Fibroblast of lung (primary cell): ENCODE results near the gene OR6B2. TPM values are rescaled to one million over a fixed set of nuclear protein-coding genes. Genes with fewer than 3 reads are reported as not detected.

Experiments used
- DNase-seq, 2 donors: peaks; one replicate each; pipeline versions ENCODE4 v3.0.0 to v3.0.0-alpha.2; 2010; ENCODE audit warnings: low read depth in 2 of 2
- H2AFZ ChIP-seq: 2 replicates; pipeline ENCODE4 v1.5.1; 2012; ENCODE audit warnings: low read length, control low read depth, inconsistent platforms
- H3K27ac ChIP-seq: 2 replicates; pipeline ENCODE4 v1.5.1; 2011; ENCODE audit warnings: low read length, control low read depth; ENCODE audit not compliant: insufficient read depth
- H3K27me3 ChIP-seq: 2 replicates; pipeline ENCODE4 v1.5.1; 2011; ENCODE audit warnings: mild to moderate bottlenecking, low read length; ENCODE audit not compliant: control insufficient read depth, insufficient read depth
- H3K36me3 ChIP-seq: 2 replicates; pipeline ENCODE4 v1.5.1; 2011; ENCODE audit warnings: low read length; ENCODE audit not compliant: control insufficient read depth, insufficient read depth
- H3K4me1 ChIP-seq: 2 replicates; pipeline ENCODE4 v1.5.1; 2011; ENCODE audit warnings: low read length; ENCODE audit not compliant: control insufficient read depth, insufficient read depth; ENCODE audit errors: extremely low read depth
- H3K4me2 ChIP-seq: 2 replicates; pipeline ENCODE4 v1.5.1; 2011; ENCODE audit warnings: low read length, control low read depth; ENCODE audit not compliant: insufficient read depth; ENCODE audit errors: extremely low read depth
- H3K4me3 ChIP-seq, 4 experiments: fragments of 200-600 bp in 1 of 4; sonication (generic) in 1 of 4; replicated peaks in 1 of 4; 2 replicates each; pipeline ENCODE4 v1.5.1; 2011 to 2016; ENCODE audit warnings: low read length in 4 of 4, low read depth in 3 of 4, mild to moderate bottlenecking in 3 of 4, control low read depth in 2 of 4, inconsistent platforms in 1 of 4, mixed read lengths in 1 of 4; ENCODE audit not compliant: insufficient read depth in 1 of 4; ENCODE audit errors: control extremely low read depth in 1 of 4
- H3K79me2 ChIP-seq: 2 replicates; pipeline ENCODE4 v1.5.1; 2012; ENCODE audit warnings: mild to moderate bottlenecking, low read length, inconsistent platforms; ENCODE audit not compliant: control insufficient read depth, insufficient read depth
- H3K9ac ChIP-seq: 2 replicates; pipeline ENCODE4 v1.5.1; 2011; ENCODE audit warnings: mild to moderate bottlenecking, low read length, control low read depth; ENCODE audit not compliant: insufficient read depth
- H3K9me3 ChIP-seq: 2 replicates; pipeline ENCODE4 v1.5.1; 2012; ENCODE audit warnings: low read depth, low read length; ENCODE audit not compliant: control insufficient read depth, insufficient read depth
- H4K20me1 ChIP-seq: 2 replicates; pipeline ENCODE4 v1.5.1; 2011; ENCODE audit warnings: low read length; ENCODE audit not compliant: control insufficient read depth, insufficient read depth; ENCODE audit errors: extremely low read depth
- EZH2 ChIP-seq: IDR thresholded peaks from 2 replicates; pipeline ENCODE4 v1.5.1; 2012; ENCODE audit warnings: low read length, control low read depth, mild to moderate bottlenecking; ENCODE audit errors: missing control alignments
- polyA plus RNA-seq, 2 donors: library from polyadenylated mRNA; depleted of rRNA in 1 of 2; stranded (reverse) in 1 of 2; unstranded in 1 of 2; fragments of >200 nt; gene quantifications; 2 replicates each; pipeline ENCODE4 v1.2.1, GENCODE V29; 2011 to 2012; ENCODE audit warnings: missing spikeins in 1 of 2
- total RNA-seq: library from RNA; depleted of rRNA; stranded (reverse); fragments of >200 nt; gene quantifications from 2 replicates; pipeline ENCODE4 v1.2.1, GENCODE V29; 2014
- TF ChIP-seq, protein P1 (sequence below), 2 donors: IDR thresholded peaks in 1 of 2; conservative IDR thresholded peaks in 1 of 2; 1 replicate in 1 of 2; 2 replicates in 1 of 2; pipeline ENCODE4 v1.5.1; 2011 to 2012; ENCODE audit warnings: low read length in 2 of 2, control low read depth in 1 of 2, inconsistent platforms in 1 of 2, low read depth in 1 of 2, mild to moderate bottlenecking in 1 of 2

Gene OR6B2
- total and polyA plus RNA-seq, 2 donors (not counting 1 experiment from before 2014, with no cell fraction given), result not detected

DNA sequence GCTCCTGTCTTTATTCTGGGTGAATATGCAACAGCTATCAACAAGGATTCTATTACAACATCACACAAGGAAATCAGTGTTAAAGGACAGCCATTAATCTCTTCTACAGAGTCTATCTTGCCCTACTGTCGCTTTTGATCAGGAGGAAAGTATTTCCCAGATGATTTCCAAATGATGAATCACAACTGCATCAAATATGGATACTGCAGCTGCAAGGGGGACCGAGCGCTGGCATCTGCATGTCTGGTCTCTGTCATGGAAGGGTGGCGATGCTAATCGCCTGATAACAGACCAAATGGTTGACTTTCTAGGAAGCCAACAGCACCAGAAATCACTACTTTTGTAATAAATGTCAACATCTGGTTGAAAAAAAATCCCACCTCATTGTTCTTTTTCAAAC is 44.3 kb upstream of the OR6B2 start:
- no peak overlapping the region for H3K4me2 ChIP-seq
- H3K4me3 ChIP-seq, result no peak overlapping the region
- no peak overlapping the region for H3K27ac ChIP-seq
- no peaks in the 10 kb centered on the region for H3K4me1 ChIP-seq
- H3K9ac ChIP-seq, result no peak overlapping the region
- H2AFZ ChIP-seq, result no peak overlapping the region
- DNase-seq, result no peak
- no peaks in the 10 kb centered on the region for H4K20me1 ChIP-seq
- no peak for TF ChIP-seq EZH2
- TF ChIP-seq, protein P1, sequence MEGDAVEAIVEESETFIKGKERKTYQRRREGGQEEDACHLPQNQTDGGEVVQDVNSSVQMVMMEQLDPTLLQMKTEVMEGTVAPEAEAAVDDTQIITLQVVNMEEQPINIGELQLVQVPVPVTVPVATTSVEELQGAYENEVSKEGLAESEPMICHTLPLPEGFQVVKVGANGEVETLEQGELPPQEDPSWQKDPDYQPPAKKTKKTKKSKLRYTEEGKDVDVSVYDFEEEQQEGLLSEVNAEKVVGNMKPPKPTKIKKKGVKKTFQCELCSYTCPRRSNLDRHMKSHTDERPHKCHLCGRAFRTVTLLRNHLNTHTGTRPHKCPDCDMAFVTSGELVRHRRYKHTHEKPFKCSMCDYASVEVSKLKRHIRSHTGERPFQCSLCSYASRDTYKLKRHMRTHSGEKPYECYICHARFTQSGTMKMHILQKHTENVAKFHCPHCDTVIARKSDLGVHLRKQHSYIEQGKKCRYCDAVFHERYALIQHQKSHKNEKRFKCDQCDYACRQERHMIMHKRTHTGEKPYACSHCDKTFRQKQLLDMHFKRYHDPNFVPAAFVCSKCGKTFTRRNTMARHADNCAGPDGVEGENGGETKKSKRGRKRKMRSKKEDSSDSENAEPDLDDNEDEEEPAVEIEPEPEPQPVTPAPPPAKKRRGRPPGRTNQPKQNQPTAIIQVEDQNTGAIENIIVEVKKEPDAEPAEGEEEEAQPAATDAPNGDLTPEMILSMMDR (conservative IDR thresholded peaks at IDR 0.05 in 1 of 2, IDR thresholded peaks at IDR 0.05 in 1 of 2; ENCODE audit: low read depth in 1 of 2, low read length in 2 of 2), result no peak
- H3K36me3 ChIP-seq, result no peaks in the 10 kb centered on the region
- H3K27me3 ChIP-seq, result no peaks in the 10 kb centered on the region
- no peaks in the 10 kb centered on the region for H3K79me2 ChIP-seq
- H3K9me3 ChIP-seq, result no peaks in the 10 kb centered on the region

DNA sequence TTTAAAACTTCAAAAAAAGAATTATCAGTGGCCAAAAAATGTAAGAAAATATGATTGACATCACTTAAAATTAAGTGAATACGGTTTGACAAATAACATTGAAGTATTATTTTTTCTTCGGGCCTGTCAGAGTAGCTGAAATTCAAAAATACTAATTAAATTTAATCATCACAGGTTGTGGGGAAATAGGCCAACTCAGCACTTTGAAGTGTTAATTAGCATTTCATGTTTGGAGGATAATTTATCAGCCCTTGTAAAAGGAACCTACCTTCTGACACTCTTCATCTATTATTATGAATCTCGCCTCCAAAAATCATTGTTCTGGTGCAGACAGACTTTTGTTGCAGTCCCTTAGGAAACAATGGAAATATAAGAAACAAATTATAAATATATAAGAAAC is 40.7 kb upstream of the OR6B2 start:
- Histone ChIP-seq H3K27me3 (no peaks in the 10 kb centered on the region), H3K4me2 (no peak overlapping the region), H3K4me1 (no peaks in the 10 kb centered on the region), H3K27ac (no peak overlapping the region), H3K4me3 (no peak overlapping the region), H3K36me3 (no peaks in the 10 kb centered on the region), H3K9ac (no peak overlapping the region), H3K9me3 (no peaks in the 10 kb centered on the region), H2AFZ (no peak overlapping the region), H3K79me2 (no peaks in the 10 kb centered on the region), H4K20me1 (no peaks in the 10 kb centered on the region)
- no peak for TF ChIP-seq EZH2
- TF ChIP-seq, protein P1 (conservative IDR thresholded peaks at IDR 0.05 in 1 of 2, IDR thresholded peaks at IDR 0.05 in 1 of 2; ENCODE audit: low read depth in 1 of 2, low read length in 2 of 2), result no peak
- no peak for DNase-seq

DNA sequence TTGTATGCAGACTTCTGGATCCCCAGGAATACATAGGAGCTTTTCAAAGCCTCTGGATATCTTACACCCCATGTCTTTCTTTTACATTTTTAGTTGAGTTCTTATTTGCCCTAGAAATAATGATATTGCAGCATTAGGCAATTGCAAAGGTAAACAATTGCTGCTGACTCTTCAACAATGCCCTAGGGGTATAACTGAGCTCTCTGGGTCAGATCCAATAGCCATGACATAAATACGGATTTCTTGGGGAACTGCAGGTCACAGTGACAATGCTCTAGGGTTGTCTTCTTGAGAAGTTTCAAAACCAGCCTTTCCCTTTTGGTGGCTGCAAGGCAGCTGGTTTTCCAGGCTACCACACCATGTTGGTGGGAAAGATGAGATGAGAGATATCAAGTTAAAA is 39.6 kb upstream of the OR6B2 start:
- Histone ChIP-seq H3K79me2 (no peaks in the 10 kb centered on the region), H3K27me3 (no peaks in the 10 kb centered on the region)
- TF ChIP-seq, protein P1 (conservative IDR thresholded peaks at IDR 0.05 in 1 of 2, IDR thresholded peaks at IDR 0.05 in 1 of 2; ENCODE audit: low read depth in 1 of 2, low read length in 2 of 2), result no peak
- no peak for TF ChIP-seq EZH2

More for the DNA sequence above, 39.6 kb upstream of the OR6B2 start:
- H2AFZ ChIP-seq, result no peak overlapping the region
- H3K4me3 ChIP-seq, result no peak overlapping the region
- H3K36me3 ChIP-seq, result no peaks in the 10 kb centered on the region
- no peak overlapping the region for H3K4me2 ChIP-seq
- no peak overlapping the region for H3K9ac ChIP-seq
- DNase-seq, result no peak
- H3K4me1 ChIP-seq, result no peaks in the 10 kb centered on the region
- no peaks in the 10 kb centered on the region for H4K20me1 ChIP-seq
- no peaks in the 10 kb centered on the region for H3K9me3 ChIP-seq
- H3K27ac ChIP-seq, result no peak overlapping the region
